SK-N-SH treated with all-trans-retinoic acid at 6 μM for 48 hours (cell line): ENCODE measurements around the gene VCP.

ENCODE experiments used
- ATAC-seq: fragments of 200-7000 bp; cut with Tn5 transposase; 3 replicates; pipeline ENCODE4 v1.9.1; 2020; ENCODE audit warnings: mild to moderate bottlenecking, moderate library complexity
- ARNTL ChIP-seq: fragments of 450-650 bp; formaldehyde crosslinking; IDR thresholded peaks from 2 replicates; pipeline ENCODE4 v1.5.0; 2020; ENCODE audit warnings: low read depth, mild to moderate bottlenecking, moderate library complexity, borderline replicate concordance
- BACH2 ChIP-seq: fragments of 250-450 bp; sonication (Bioruptor Pico); IDR thresholded peaks from 2 replicates; pipeline ENCODE4 v1.9.0; 2021; ENCODE audit warnings: mild to moderate bottlenecking, borderline replicate concordance
- CSDC2 ChIP-seq: fragments of 250-450 bp; sonication (Bioruptor Pico); IDR thresholded peaks from 2 replicates; pipeline ENCODE4 v1.5.0; 2020; ENCODE audit warnings: mild to moderate bottlenecking, moderate library complexity
- ESRRG ChIP-seq: fragments of 250-450 bp; sonication (Bioruptor Pico); IDR thresholded peaks from 2 replicates; pipeline ENCODE4 v1.6.1; 2021; ENCODE audit warnings: mild to moderate bottlenecking
- GLIS3 ChIP-seq: fragments of 250-450 bp; sonication (Bioruptor Pico); IDR thresholded peaks from 2 replicates; pipeline ENCODE4 v1.5.0; 2020; ENCODE audit warnings: mild to moderate bottlenecking, moderate library complexity
- ISL1 ChIP-seq: fragments of 250-450 bp; sonication (Bioruptor Pico); IDR thresholded peaks from 2 replicates; pipeline ENCODE4 v2.1.2; 2022; ENCODE audit warnings: mild to moderate bottlenecking, moderate library complexity
- OSR1 ChIP-seq: fragments of 250-450 bp; sonication (Bioruptor Pico); IDR thresholded peaks from 2 replicates; pipeline ENCODE4 v1.8.0; 2022; ENCODE audit warnings: moderate library complexity, mild to moderate bottlenecking, inconsistent platforms
- PPARA ChIP-seq: fragments of 250-450 bp; sonication (Bioruptor Pico); IDR thresholded peaks from 2 replicates; pipeline ENCODE4 v1.5.0; 2020; ENCODE audit warnings: mild to moderate bottlenecking, borderline replicate concordance
- RARB ChIP-seq: fragments of 250-450 bp; sonication (Bioruptor Pico); IDR thresholded peaks from 2 replicates; pipeline ENCODE4 v1.8.0; 2021; ENCODE audit warnings: mild to moderate bottlenecking, moderate library complexity
- SNAI2 ChIP-seq: fragments of 250-450 bp; sonication (Bioruptor Pico); IDR thresholded peaks from 2 replicates; pipeline ENCODE4 v1.5.0; 2020; ENCODE audit warnings: mild to moderate bottlenecking, moderate library complexity
- TCF4 ChIP-seq: fragments of 250-450 bp; sonication (Bioruptor Pico); IDR thresholded peaks from 2 replicates; pipeline ENCODE4 v1.8.0; 2021; ENCODE audit warnings: mild to moderate bottlenecking, moderate library complexity, borderline replicate concordance
- TOX ChIP-seq: fragments of 250-450 bp; sonication (Bioruptor Pico); IDR thresholded peaks from 2 replicates; pipeline ENCODE4 v1.8.0; 2021; ENCODE audit warnings: mild to moderate bottlenecking, moderate library complexity, borderline replicate concordance
- ZC3H10 ChIP-seq: fragments of 250-450 bp; sonication (Bioruptor Pico); IDR thresholded peaks from 2 replicates; pipeline ENCODE4 v1.5.1; 2021; ENCODE audit warnings: mild to moderate bottlenecking, moderate library complexity
- ZFP3 ChIP-seq: fragments of 250-450 bp; sonication (Bioruptor Pico); IDR thresholded peaks from 2 replicates; pipeline ENCODE4 v1.5.0; 2020; ENCODE audit warnings: mild to moderate bottlenecking, moderate library complexity
- ZFP30 ChIP-seq: fragments of 450-650 bp; formaldehyde crosslinking; IDR thresholded peaks from 2 replicates; pipeline ENCODE4 v1.5.0; 2022; ENCODE audit warnings: mild to moderate bottlenecking, moderate library complexity
- ZNF565 ChIP-seq: fragments of 450-650 bp; formaldehyde crosslinking; conservative IDR thresholded peaks from 2 replicates; pipeline ENCODE4 v1.5.0; 2020; ENCODE audit warnings: low read depth, mild to moderate bottlenecking, moderate library complexity
- ZNF70 ChIP-seq: fragments of 450-650 bp; formaldehyde crosslinking; IDR thresholded peaks from 2 replicates; pipeline ENCODE4 v1.5.0; 2020; ENCODE audit warnings: mild to moderate bottlenecking, moderate library complexity
- ZNF8 ChIP-seq: fragments of 450-650 bp; formaldehyde crosslinking; IDR thresholded peaks from 2 replicates; pipeline ENCODE4 v1.5.0; 2020; ENCODE audit warnings: mild to moderate bottlenecking, moderate library complexity
- TF ChIP-seq, protein P1 (sequence below): fragments of 250-450 bp; sonication (Bioruptor Pico); IDR thresholded peaks from 2 replicates; pipeline ENCODE4 v1.8.0; 2021; ENCODE audit warnings: low read depth, mild to moderate bottlenecking, moderate library complexity, borderline replicate concordance
- TF ChIP-seq, protein P2 (sequence below): fragments of 250-450 bp; sonication (Bioruptor Pico); IDR thresholded peaks from 2 replicates; pipeline ENCODE4 v1.5.0; 2020; ENCODE audit warnings: mild to moderate bottlenecking, moderate library complexity
- TF ChIP-seq, protein P3 (sequence below): fragments of 250-450 bp; sonication (Bioruptor Pico); IDR thresholded peaks from 2 replicates; pipeline ENCODE4 v1.5.1; 2020; ENCODE audit warnings: low read depth, mild to moderate bottlenecking, moderate library complexity
- TF ChIP-seq, protein P4 (sequence below): fragments of 250-450 bp; sonication (Bioruptor Pico); IDR thresholded peaks from 2 replicates; pipeline ENCODE4 v1.8.0; 2020; ENCODE audit warnings: mild to moderate bottlenecking, moderate library complexity, borderline replicate concordance

The VCP gene

DNA sequence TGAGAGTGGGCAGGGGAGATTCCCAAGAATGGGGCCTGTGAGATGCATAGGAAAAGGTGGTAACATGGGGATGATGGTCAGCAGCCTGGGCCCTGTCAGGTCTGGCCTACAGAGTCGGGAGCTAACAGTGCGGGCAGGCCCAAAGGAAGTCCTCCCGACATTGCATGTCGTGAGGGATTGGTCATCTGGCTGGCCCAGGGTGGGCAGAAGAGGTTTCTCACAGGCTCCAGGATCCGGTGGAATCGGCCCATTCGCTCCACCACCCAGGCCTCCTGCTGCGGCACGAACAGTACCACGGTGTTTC lies 30.0 kb upstream of the VCP start (continued):
- TF ChIP-seq, protein P1, sequence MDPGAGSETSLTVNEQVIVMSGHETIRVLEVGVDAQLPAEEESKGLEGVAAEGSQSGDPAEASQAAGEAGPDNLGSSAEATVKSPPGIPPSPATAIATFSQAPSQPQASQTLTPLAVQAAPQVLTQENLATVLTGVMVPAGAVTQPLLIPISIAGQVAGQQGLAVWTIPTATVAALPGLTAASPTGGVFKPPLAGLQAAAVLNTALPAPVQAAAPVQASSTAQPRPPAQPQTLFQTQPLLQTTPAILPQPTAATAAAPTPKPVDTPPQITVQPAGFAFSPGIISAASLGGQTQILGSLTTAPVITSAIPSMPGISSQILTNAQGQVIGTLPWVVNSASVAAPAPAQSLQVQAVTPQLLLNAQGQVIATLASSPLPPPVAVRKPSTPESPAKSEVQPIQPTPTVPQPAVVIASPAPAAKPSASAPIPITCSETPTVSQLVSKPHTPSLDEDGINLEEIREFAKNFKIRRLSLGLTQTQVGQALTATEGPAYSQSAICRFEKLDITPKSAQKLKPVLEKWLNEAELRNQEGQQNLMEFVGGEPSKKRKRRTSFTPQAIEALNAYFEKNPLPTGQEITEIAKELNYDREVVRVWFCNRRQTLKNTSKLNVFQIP (CRISPR knock-in tag), result no peak
- no peak for TF ChIP-seq ZNF8 (CRISPR knock-in tag)
- TF ChIP-seq, protein P2, sequence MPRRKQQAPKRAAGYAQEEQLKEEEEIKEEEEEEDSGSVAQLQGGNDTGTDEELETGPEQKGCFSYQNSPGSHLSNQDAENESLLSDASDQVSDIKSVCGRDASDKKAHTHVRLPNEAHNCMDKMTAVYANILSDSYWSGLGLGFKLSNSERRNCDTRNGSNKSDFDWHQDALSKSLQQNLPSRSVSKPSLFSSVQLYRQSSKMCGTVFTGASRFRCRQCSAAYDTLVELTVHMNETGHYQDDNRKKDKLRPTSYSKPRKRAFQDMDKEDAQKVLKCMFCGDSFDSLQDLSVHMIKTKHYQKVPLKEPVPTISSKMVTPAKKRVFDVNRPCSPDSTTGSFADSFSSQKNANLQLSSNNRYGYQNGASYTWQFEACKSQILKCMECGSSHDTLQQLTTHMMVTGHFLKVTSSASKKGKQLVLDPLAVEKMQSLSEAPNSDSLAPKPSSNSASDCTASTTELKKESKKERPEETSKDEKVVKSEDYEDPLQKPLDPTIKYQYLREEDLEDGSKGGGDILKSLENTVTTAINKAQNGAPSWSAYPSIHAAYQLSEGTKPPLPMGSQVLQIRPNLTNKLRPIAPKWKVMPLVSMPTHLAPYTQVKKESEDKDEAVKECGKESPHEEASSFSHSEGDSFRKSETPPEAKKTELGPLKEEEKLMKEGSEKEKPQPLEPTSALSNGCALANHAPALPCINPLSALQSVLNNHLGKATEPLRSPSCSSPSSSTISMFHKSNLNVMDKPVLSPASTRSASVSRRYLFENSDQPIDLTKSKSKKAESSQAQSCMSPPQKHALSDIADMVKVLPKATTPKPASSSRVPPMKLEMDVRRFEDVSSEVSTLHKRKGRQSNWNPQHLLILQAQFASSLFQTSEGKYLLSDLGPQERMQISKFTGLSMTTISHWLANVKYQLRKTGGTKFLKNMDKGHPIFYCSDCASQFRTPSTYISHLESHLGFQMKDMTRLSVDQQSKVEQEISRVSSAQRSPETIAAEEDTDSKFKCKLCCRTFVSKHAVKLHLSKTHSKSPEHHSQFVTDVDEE (CRISPR knock-in tag), result no peak
- TF ChIP-seq OSR1 (CRISPR knock-in tag), result no peak

GRCh38 chr9:35097573-35097972 lies 25.1 kb upstream of the VCP start:
- no peak for TF ChIP-seq OSR1 (CRISPR knock-in tag)
- no peak for TF ChIP-seq ESRRG (CRISPR knock-in tag)
- TF ChIP-seq GLIS3 (CRISPR knock-in tag), result no peak
- no peak for TF ChIP-seq ISL1 (CRISPR knock-in tag)
- TF ChIP-seq BACH2 (CRISPR knock-in tag), result no peak
- TF ChIP-seq, protein P1 (CRISPR knock-in tag), result no peak
- TF ChIP-seq ARNTL, result no peak
- no peak for TF ChIP-seq CSDC2 (CRISPR knock-in tag)
- TF ChIP-seq SNAI2 (CRISPR knock-in tag), result no peak
- no peak for TF ChIP-seq RARB (CRISPR knock-in tag)
- TF ChIP-seq ZNF70 (CRISPR knock-in tag), result no peak
- no peak for TF ChIP-seq ZNF565
- TF ChIP-seq TOX (CRISPR knock-in tag), result no peak
- TF ChIP-seq, protein P3, sequence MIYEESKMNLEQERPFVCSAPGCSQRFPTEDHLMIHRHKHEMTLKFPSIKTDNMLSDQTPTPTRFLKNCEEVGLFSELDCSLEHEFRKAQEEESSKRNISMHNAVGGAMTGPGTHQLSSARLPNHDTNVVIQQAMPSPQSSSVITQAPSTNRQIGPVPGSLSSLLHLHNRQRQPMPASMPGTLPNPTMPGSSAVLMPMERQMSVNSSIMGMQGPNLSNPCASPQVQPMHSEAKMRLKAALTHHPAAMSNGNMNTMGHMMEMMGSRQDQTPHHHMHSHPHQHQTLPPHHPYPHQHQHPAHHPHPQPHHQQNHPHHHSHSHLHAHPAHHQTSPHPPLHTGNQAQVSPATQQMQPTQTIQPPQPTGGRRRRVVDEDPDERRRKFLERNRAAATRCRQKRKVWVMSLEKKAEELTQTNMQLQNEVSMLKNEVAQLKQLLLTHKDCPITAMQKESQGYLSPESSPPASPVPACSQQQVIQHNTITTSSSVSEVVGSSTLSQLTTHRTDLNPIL (CRISPR knock-in tag), result no peak
- TF ChIP-seq ZFP30 (CRISPR knock-in tag), result no peak
- TF ChIP-seq ZC3H10 (CRISPR knock-in tag), result no peak
- no peak for TF ChIP-seq ZNF8 (CRISPR knock-in tag)
- TF ChIP-seq, protein P4, sequence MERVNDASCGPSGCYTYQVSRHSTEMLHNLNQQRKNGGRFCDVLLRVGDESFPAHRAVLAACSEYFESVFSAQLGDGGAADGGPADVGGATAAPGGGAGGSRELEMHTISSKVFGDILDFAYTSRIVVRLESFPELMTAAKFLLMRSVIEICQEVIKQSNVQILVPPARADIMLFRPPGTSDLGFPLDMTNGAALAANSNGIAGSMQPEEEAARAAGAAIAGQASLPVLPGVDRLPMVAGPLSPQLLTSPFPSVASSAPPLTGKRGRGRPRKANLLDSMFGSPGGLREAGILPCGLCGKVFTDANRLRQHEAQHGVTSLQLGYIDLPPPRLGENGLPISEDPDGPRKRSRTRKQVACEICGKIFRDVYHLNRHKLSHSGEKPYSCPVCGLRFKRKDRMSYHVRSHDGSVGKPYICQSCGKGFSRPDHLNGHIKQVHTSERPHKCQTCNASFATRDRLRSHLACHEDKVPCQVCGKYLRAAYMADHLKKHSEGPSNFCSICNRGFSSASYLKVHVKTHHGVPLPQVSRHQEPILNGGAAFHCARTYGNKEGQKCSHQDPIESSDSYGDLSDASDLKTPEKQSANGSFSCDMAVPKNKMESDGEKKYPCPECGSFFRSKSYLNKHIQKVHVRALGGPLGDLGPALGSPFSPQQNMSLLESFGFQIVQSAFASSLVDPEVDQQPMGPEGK (CRISPR knock-in tag), result no peak
- TF ChIP-seq PPARA, result no peak
- no peak for TF ChIP-seq ZFP3
- no peak for ATAC-seq

DNA sequence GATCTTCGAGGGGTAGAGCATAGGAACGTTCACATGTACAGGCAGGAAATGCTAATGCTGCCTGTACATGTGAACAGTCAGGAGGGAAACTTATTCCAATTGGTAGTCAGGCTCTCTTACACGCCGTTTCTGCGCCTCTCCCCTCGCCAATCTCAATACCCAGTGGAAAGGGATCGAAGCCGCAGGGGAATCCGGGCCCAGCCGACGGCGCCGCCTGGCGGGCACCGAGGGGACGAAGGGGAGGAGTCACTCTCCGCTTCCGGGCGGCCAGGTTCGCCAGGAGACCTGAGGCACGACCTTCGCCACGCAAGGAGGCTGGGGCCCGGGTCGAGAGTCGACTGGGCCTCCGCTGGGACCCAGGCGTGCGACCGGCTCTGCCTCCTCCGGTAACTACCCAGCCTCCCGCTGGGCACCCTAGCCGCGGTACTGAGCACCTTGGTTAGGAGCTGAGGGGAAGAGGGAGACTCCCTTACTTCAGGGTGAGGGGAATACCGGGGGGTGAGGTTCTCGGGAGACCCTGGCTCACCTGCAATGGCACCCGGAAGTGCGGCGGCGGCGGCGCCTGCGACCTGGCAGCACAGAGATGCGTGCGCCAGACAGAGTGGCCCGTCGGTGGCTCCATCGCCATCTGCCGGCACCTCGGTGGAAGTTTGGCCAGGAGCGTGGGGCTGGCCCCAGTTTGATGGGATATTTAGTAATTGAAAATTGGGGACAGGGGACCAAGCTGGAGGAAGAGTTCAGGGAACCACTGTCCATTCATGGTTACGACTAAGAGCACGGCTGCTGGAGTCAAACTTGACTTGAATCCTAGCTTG lies 23.8 kb upstream of the VCP start, which contains the start of gene PIGO:
PIGO (minus strand) TSS at position 557 of the 815 bp plus-strand sequence. CDS start 1,026 bp downstream, outside the sequence.
- ATAC-seq, result peak; percentile 97
- TF ChIP-seq SNAI2 (CRISPR knock-in tag), result no peak
- TF ChIP-seq, protein P4 (CRISPR knock-in tag), result 0 out of 2 replicates have a peak, but pooled peaks have one; percentile 31
- TF ChIP-seq, protein P1 (CRISPR knock-in tag), result 0 out of 2 replicates have a peak, but pooled peaks have one; percentile 63
- no peak; the same call in 1 of the 2 replicates for TF ChIP-seq TCF4
- TF ChIP-seq ZFP3, result 0 out of 2 replicates have a peak, but pooled peaks have one; percentile 56
- TF ChIP-seq GLIS3 (CRISPR knock-in tag), result 0 out of 2 replicates have a peak, but pooled peaks have one; percentile 10
- TF ChIP-seq, protein P3 (CRISPR knock-in tag), result no peak
